ENCODE data around the gene ANXA4. TPM values are rescaled to one million over a fixed set of nuclear protein-coding genes. Genes with fewer than 3 reads are reported as not detected.
"Not testable (repeated sequence)": the region's sequence is repeated elsewhere in the genome, so short reads cannot be mapped to it uniquely, and the experiment has no call there.

ANXA4 gene
- polyA plus RNA-seq, 3 donors from 2014 or later: 80.8 to 86.1 (median 85.5) TPM

- DNase-seq: no peak
- H3K4me3 Mint-ChIP-seq: no peak overlapping the region
- H3K27me3 Mint-ChIP-seq (ENCODE audit: low read depth in 3 of 3): no peaks in the 10 kb centered on the region
- H3K27ac Mint-ChIP-seq: peak overlapping the region in 5 of 6 donors; percentile 4 to 68 (median 60)
- no peaks in the 10 kb centered on the region for H3K9me3 Mint-ChIP-seq
- H3K36me3 Mint-ChIP-seq: peaks cover 0 to 3% (median 3%) of the 10 kb centered on the region in 3 donors
- peaks cover 34 to 37% of the 10 kb centered on the region in 2 donors for H3K4me1 Mint-ChIP-seq
Observed at GRCh38 chr2:69750246-69750645, 8.3 kb downstream of the ANXA4 start.

GRCh38 chr2:69753659-69754363 lies 11.9 kb downstream of the ANXA4 start:
- Mint-ChIP-seq H3K4me1 (peaks cover 35 to 38% of the 10 kb centered on the region in 2 donors), H3K4me3 (no peak overlapping the region), H3K27ac (peak overlapping the region; percentile 13 to 94 (median 83)), H3K27me3 (ENCODE audit: low read depth in 3 of 3) (peaks cover 0 to 1% (median 0%) of the 10 kb centered on the region in 3 donors), H3K36me3 (peaks cover 0 to 7% (median 3%) of the 10 kb centered on the region in 3 donors), H3K9me3 (no peaks in the 10 kb centered on the region)
- DNase-seq: no peak

- Mint-ChIP-seq H3K4me3 (peak overlapping the region; percentile 64 to 79 (median 78)), H3K9me3 (no peaks in the 10 kb centered on the region), H3K27me3 (ENCODE audit: low read depth in 3 of 3) (peaks cover 0 to 1% (median 0%) of the 10 kb centered on the region in 3 donors), H3K4me1 (peaks cover 30 to 38% of the 10 kb centered on the region in 2 donors), H3K27ac (peak overlapping the region; percentile 77 to 94 (median 88)), H3K36me3 (peaks cover 0 to 7% (median 3%) of the 10 kb centered on the region in 3 donors)
- no peak for DNase-seq
Observed at GRCh38 chr2:69754633-69755032, 12.7 kb downstream of the ANXA4 start.

GRCh38 chr2:69755862-69756467 lies 14.0 kb downstream of the ANXA4 start:
- H3K4me3 Mint-ChIP-seq: peak overlapping the region; percentile 22 to 70 (median 56)
- peak; percentile 14 to 23 (median 21) for DNase-seq
- peaks cover 30 to 38% of the 10 kb centered on the region in 2 donors for H3K4me1 Mint-ChIP-seq
- peak overlapping the region; percentile 70 to 87 (median 77) for H3K27ac Mint-ChIP-seq
- H3K36me3 Mint-ChIP-seq: peaks cover 0 to 12% (median 0%) of the 10 kb centered on the region in 3 donors
- H3K27me3 Mint-ChIP-seq (ENCODE audit: low read depth in 3 of 3): peaks cover 0 to 1% (median 0%) of the 10 kb centered on the region in 3 donors
- H3K9me3 Mint-ChIP-seq: no peaks in the 10 kb centered on the region

GRCh38 chr2:69762025-69762424 lies 20.1 kb downstream of the ANXA4 start:
- Mint-ChIP-seq H3K27ac (no peak overlapping the region), H3K36me3 (peaks cover 4 to 13% (median 9%) of the 10 kb centered on the region in 3 donors), H3K27me3 (ENCODE audit: low read depth in 3 of 3) (peaks cover 0 to 3% (median 0%) of the 10 kb centered on the region in 3 donors), H3K4me3 (no peak overlapping the region), H3K4me1 (peaks cover 33 to 36% of the 10 kb centered on the region in 2 donors), H3K9me3 (no peaks in the 10 kb centered on the region)
- no peak for DNase-seq

- Mint-ChIP-seq H3K9me3 (no peaks in the 10 kb centered on the region), H3K27ac (peak overlapping the region in 1 of 6 donors; percentile 18)
Observed at GRCh38 chr2:69762513-69763494, 20.9 kb downstream of the ANXA4 start.

GRCh38 chr2:69763831-69764230 lies 21.9 kb downstream of the ANXA4 start:
- DNase-seq; H3K4me3 Mint-ChIP-seq; H3K27me3 Mint-ChIP-seq (ENCODE audit: low read depth in 3 of 3); H3K9me3 Mint-ChIP-seq: not testable (repeated sequence)
- H3K4me1 Mint-ChIP-seq: peaks cover 50 to 51% of the 10 kb centered on the region in 2 donors
- H3K36me3 Mint-ChIP-seq: peaks cover 4 to 13% (median 9%) of the 10 kb centered on the region in 3 donors
- H3K27ac Mint-ChIP-seq: peak overlapping the region in 3 of 6 donors; percentile 46 to 85 (median 70)

More at GRCh38 chr2:69762513-69763494, 20.9 kb downstream of the ANXA4 start:
- Mint-ChIP-seq H3K27me3 (ENCODE audit: low read depth in 3 of 3) (peaks cover 0 to 3% (median 0%) of the 10 kb centered on the region in 3 donors), H3K36me3 (peaks cover 4 to 13% (median 9%) of the 10 kb centered on the region in 3 donors), H3K4me3 (no peak overlapping the region), H3K4me1 (peaks cover 41 to 42% of the 10 kb centered on the region in 2 donors)
- DNase-seq: no peak

- Mint-ChIP-seq H3K27me3 (ENCODE audit: low read depth in 3 of 3) (peaks cover 0 to 3% (median 0%) of the 10 kb centered on the region in 3 donors), H3K36me3 (peaks cover 4 to 13% (median 9%) of the 10 kb centered on the region in 3 donors), H3K4me3 (no peak overlapping the region), H3K9me3 (no peaks in the 10 kb centered on the region), H3K27ac (peak overlapping the region; percentile 56 to 92 (median 77)), H3K4me1 (peaks cover 55 to 58% of the 10 kb centered on the region in 2 donors)
- no peak for DNase-seq
Observed at GRCh38 chr2:69764286-69765095, 22.6 kb downstream of the ANXA4 start.

- peak overlapping the region; percentile 56 to 92 (median 77) for H3K27ac Mint-ChIP-seq
- peaks cover 0 to 3% (median 0%) of the 10 kb centered on the region in 3 donors for H3K27me3 Mint-ChIP-seq (ENCODE audit: low read depth in 3 of 3)
- H3K36me3 Mint-ChIP-seq: peaks cover 4 to 11% (median 9%) of the 10 kb centered on the region in 3 donors
- no peak for DNase-seq
- H3K9me3 Mint-ChIP-seq: no peaks in the 10 kb centered on the region
- no peak overlapping the region for H3K4me3 Mint-ChIP-seq
- H3K4me1 Mint-ChIP-seq: peaks cover 59 to 63% of the 10 kb centered on the region in 2 donors
Observed at GRCh38 chr2:69765096-69765380, 23.1 kb downstream of the ANXA4 start.

- peak in 1 of 3 donors; percentile 13 for DNase-seq
- Mint-ChIP-seq H3K27me3 (ENCODE audit: low read depth in 3 of 3) (peaks cover 0 to 7% (median 0%) of the 10 kb centered on the region in 3 donors), H3K27ac (peak overlapping the region; percentile 56 to 92 (median 77)), H3K4me1 (peaks cover 67 to 71% of the 10 kb centered on the region in 2 donors), H3K4me3 (peak overlapping the region in 4 of 5 donors; percentile 2 to 47 (median 26)), H3K36me3 (peaks cover 4 to 9% (median 5%) of the 10 kb centered on the region in 3 donors), H3K9me3 (no peaks in the 10 kb centered on the region)
Observed at GRCh38 chr2:69766014-69766413, 24.1 kb downstream of the ANXA4 start.

GRCh38 chr2:69767034-69767433 lies 25.1 kb downstream of the ANXA4 start:
- H3K27me3 Mint-ChIP-seq (ENCODE audit: low read depth in 3 of 3): peaks cover 0 to 7% (median 2%) of the 10 kb centered on the region in 3 donors
- H3K27ac Mint-ChIP-seq: peak overlapping the region; percentile 56 to 92 (median 77)
- H3K4me1 Mint-ChIP-seq: peaks cover 77 to 81% of the 10 kb centered on the region in 2 donors

GRCh38 chr2:69768235-69768634 lies 26.3 kb downstream of the ANXA4 start:
- peaks cover 84 to 93% of the 10 kb centered on the region in 2 donors for H3K4me1 Mint-ChIP-seq
- no peaks in the 10 kb centered on the region for H3K9me3 Mint-ChIP-seq
- H3K36me3 Mint-ChIP-seq: peaks cover 0 to 5% (median 4%) of the 10 kb centered on the region in 3 donors
- H3K4me3 Mint-ChIP-seq: peak overlapping the region in 3 of 5 donors; percentile 14 to 31 (median 25)
- peak overlapping the region; percentile 24 to 96 (median 86) for H3K27ac Mint-ChIP-seq
- DNase-seq: no peak
- H3K27me3 Mint-ChIP-seq (ENCODE audit: low read depth in 3 of 3): peaks cover 0 to 4% (median 2%) of the 10 kb centered on the region in 3 donors

More at GRCh38 chr2:69767034-69767433, 25.1 kb downstream of the ANXA4 start:
- no peaks in the 10 kb centered on the region for H3K9me3 Mint-ChIP-seq
- H3K4me3 Mint-ChIP-seq: peak overlapping the region in 1 of 5 donors; percentile 5
- no peak for DNase-seq
- H3K36me3 Mint-ChIP-seq: peaks cover 4 to 9% (median 5%) of the 10 kb centered on the region in 3 donors

Measured in immature natural killer cell (primary cell).